ENCODE data around the gene DCUN1D3. TPM values are rescaled to one million over a fixed set of nuclear protein-coding genes. Genes with fewer than 3 reads are reported as not detected.

DCUN1D3 gene
- total RNA-seq, 2 donors from 2014 or later: 10.0 to 13.4 TPM

GRCh38 chr16:20894388-20894787 lies 5.8 kb downstream of the DCUN1D3 start:
- no peak for TF ChIP-seq CTCF (IDR thresholded peaks at IDR 0.05)
- H3K4me1 ChIP-seq: peaks cover 0 to 37% of the 10 kb centered on the region in 2 donors
- no peak for DNase-seq (ENCODE audit: low spot score)

DNA sequence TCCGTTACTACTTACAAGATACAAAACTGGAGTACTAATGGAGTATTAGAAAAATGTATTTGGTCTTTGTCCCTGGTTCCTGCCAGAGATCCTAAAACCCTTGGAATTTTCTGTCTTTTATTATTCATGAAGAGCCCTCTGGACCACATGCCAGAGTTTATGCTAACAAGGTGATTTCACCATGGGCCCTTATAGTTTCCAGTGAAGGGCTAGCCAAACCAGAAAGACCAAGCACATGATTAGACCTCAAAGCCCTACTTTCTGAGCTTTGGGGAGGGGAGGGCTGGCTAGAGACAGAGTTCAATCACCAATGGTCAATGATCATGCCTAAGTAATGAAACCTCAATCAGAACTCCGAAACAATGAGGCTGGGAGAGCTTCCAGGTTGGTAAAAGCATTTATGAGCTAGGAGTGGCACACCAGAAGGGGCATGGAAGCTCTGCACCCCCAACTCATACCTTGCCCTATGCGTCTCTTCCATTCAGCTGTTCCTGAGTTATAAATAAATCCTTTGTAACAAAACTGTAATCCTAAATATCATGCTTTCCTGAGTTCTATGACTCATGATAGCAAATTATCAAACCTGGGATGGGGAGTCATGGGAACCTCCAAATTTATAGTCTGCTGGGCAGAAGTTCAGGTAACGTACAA lies 10.4 kb downstream of the DCUN1D3 start:
- peaks cover 0 to 6% of the 10 kb centered on the region in 2 donors for H3K4me1 ChIP-seq
- H3K27ac ChIP-seq: no peak overlapping the region
- no peak overlapping the region for H3K4me3 ChIP-seq
- no peak for DNase-seq (ENCODE audit: low spot score)
- peaks cover 15% of the 10 kb centered on the region for H3K36me3 ChIP-seq
- no peaks in the 10 kb centered on the region for H3K27me3 ChIP-seq
- TF ChIP-seq CTCF (IDR thresholded peaks at IDR 0.05): no peak
- H3K9me3 ChIP-seq: no peaks in the 10 kb centered on the region

More at GRCh38 chr16:20894388-20894787, 5.8 kb downstream of the DCUN1D3 start:
- Histone ChIP-seq H3K27ac (no peak overlapping the region), H3K27me3 (no peaks in the 10 kb centered on the region), H3K36me3 (peaks cover 20% of the 10 kb centered on the region), H3K9me3 (no peaks in the 10 kb centered on the region), H3K4me3 (no peak overlapping the region)

- H3K27ac ChIP-seq: no peak overlapping the region
Observed at GRCh38 chr16:20887207-20887606, 13.0 kb downstream of the DCUN1D3 start.

GRCh38 chr16:20886320-20886719 lies 13.8 kb downstream of the DCUN1D3 start:
- Histone ChIP-seq H3K4me1 (peaks cover 0 to 14% of the 10 kb centered on the region in 2 donors), H3K27ac (no peak overlapping the region), H3K9me3 (no peaks in the 10 kb centered on the region), H3K36me3 (peaks cover 5% of the 10 kb centered on the region), H3K4me3 (no peak overlapping the region), H3K27me3 (no peaks in the 10 kb centered on the region)
- TF ChIP-seq CTCF (IDR thresholded peaks at IDR 0.05): no peak
- DNase-seq (ENCODE audit: low spot score): no peak

More at GRCh38 chr16:20887207-20887606, 13.0 kb downstream of the DCUN1D3 start:
- Histone ChIP-seq H3K4me3 (no peak overlapping the region), H3K9me3 (no peaks in the 10 kb centered on the region), H3K27me3 (no peaks in the 10 kb centered on the region), H3K4me1 (peaks cover 0 to 9% of the 10 kb centered on the region in 2 donors), H3K36me3 (peaks cover 5% of the 10 kb centered on the region)
- no peak for TF ChIP-seq CTCF (IDR thresholded peaks at IDR 0.05)
- DNase-seq (ENCODE audit: low spot score): no peak

GRCh38 chr16:20884240-20884556 lies 16.0 kb downstream of the DCUN1D3 start:
- TF ChIP-seq CTCF (IDR thresholded peaks at IDR 0.05): no peak
- no peaks in the 10 kb centered on the region for H3K27me3 ChIP-seq
- H3K4me1 ChIP-seq: peaks cover 0 to 25% of the 10 kb centered on the region in 2 donors
- H3K9me3 ChIP-seq: no peaks in the 10 kb centered on the region
- H3K4me3 ChIP-seq: no peak overlapping the region
- no peak for DNase-seq (ENCODE audit: low spot score)
- peaks cover 1% of the 10 kb centered on the region for H3K36me3 ChIP-seq
- peak overlapping the region in 1 of 2 donors; percentile 37 for H3K27ac ChIP-seq

Data from right atrium auricular region (tissue), 2 donors.